ENCODE data around the gene CAMK1D.

- TF ChIP-seq CTCF (IDR thresholded peaks at IDR 0.05): no peak
- TF ChIP-seq POLR2A (IDR thresholded peaks at IDR 0.05): no peak
Measured at GRCh38 chr10:12393831-12394230, 44.5 kb downstream of the CAMK1D start.

Data from testis (tissue), 2 donors.